Measurements from ENCODE around the gene ACACB.

- TF ChIP-seq POLR2AphosphoS5 (IDR thresholded peaks at IDR 0.05; ENCODE audit: low read depth) = peak; percentile 77
- no peak for TF ChIP-seq CTCF (conservative IDR thresholded peaks at IDR 0.05; ENCODE audit: low read depth in 2 of 2)
- TF ChIP-seq REST (IDR thresholded peaks at IDR 0.05; ENCODE audit: unreplicated experiment) = no peak
- no peak for TF ChIP-seq EZH2phosphoT487 (IDR thresholded peaks at IDR 0.05; ENCODE audit: unreplicated experiment)
- no peak for TF ChIP-seq EZH2 (IDR thresholded peaks at IDR 0.05; ENCODE audit: low read depth, unreplicated experiment)
- no peak; the same call in 1 of the 2 replicates for TF ChIP-seq CREB1 (CRISPR knock-in tag; IDR thresholded peaks at IDR 0.05; ENCODE audit: low read depth)
- no peak for TF ChIP-seq JUNB (IDR thresholded peaks at IDR 0.05; ENCODE audit: unreplicated experiment)
These were observed 18.8 kb upstream of the ACACB start, which contains the start of gene UNG for GRCh38 chr12:109097435-109098182.

Data from GM23338 (cell line).